Lower lobe of right lung (tissue), 2 donors: ENCODE data around the gene CASTOR1. TPM values are rescaled to one million over a fixed set of nuclear protein-coding genes. Genes with fewer than 3 reads are reported as not detected.

Experiments
- ATAC-seq, 2 donors: fragments of 200-7000 bp; cut with Tn5 transposase; one replicate each; pipeline ENCODE4 v1.9.1; 2020 to 2022; ENCODE audit warnings: mild to moderate bottlenecking in 2 of 2, moderate library complexity in 2 of 2
- DNase-seq: peaks from one replicate; pipeline ENCODE4 v3.0.0-alpha.2; 2020
- H3K27ac ChIP-seq: fragments of 200-600 bp; one replicate; pipeline ENCODE4 v1.8.0; 2022
- H3K27me3 ChIP-seq: fragments of 200-600 bp; one replicate; pipeline ENCODE4 v1.8.0; 2022; ENCODE audit warnings: low read depth
- H3K36me3 ChIP-seq: fragments of 200-600 bp; one replicate; pipeline ENCODE4 v1.8.0; 2022; ENCODE audit warnings: mild to moderate bottlenecking
- H3K4me1 ChIP-seq: fragments of 200-600 bp; one replicate; pipeline ENCODE4 v1.8.0; 2022
- H3K4me3 ChIP-seq: fragments of 200-600 bp; one replicate; pipeline ENCODE4 v1.8.0; 2022; ENCODE audit warnings: mild to moderate bottlenecking
- H3K9me3 ChIP-seq: fragments of 200-600 bp; one replicate; pipeline ENCODE4 v1.8.0; 2022
- CTCF ChIP-seq: fragments of 200-600 bp; IDR thresholded peaks from one replicate; pipeline ENCODE4 v1.8.0; 2022; ENCODE audit warnings: antibody characterized with exemption, mild to moderate bottlenecking
- intact Hi-C: fragments of 100-400 bp; cut with DNase I; formaldehyde crosslinking; loops from one replicate; pipeline ENCODE4 v1.11.0; 2022
- total RNA-seq: library from RNA; stranded (reverse); fragmentation: NEBNext Ultra II Directional; extraction: Animal tissue kit (Norgen Biotek cat#: 25700); gene quantifications from one replicate; pipeline ENCODE4 v1.2.1, GENCODE V29; 2021
- donor health status: DM: no; HTN: yes; CAD: no; lungs with severe emphysema.

The CASTOR1 gene
- total RNA-seq, 1 donor from 2014 or later, result 16.2 TPM

GRCh38 chr22:30312053-30312452 lies 22.7 kb upstream of the CASTOR1 start:
- Histone ChIP-seq H3K27me3 (no peaks in the 10 kb centered on the region), H3K9me3 (no peaks in the 10 kb centered on the region), H3K4me1 (peaks cover 98% of the 10 kb centered on the region), H3K4me3 (no peak overlapping the region), H3K27ac (peak overlapping the region; percentile 91), H3K36me3 (peaks cover 5% of the 10 kb centered on the region)
- no peak for TF ChIP-seq CTCF
- DNase-seq (no peak), ATAC-seq (no peak)
- intact Hi-C loops, result no loop called here

DNA sequence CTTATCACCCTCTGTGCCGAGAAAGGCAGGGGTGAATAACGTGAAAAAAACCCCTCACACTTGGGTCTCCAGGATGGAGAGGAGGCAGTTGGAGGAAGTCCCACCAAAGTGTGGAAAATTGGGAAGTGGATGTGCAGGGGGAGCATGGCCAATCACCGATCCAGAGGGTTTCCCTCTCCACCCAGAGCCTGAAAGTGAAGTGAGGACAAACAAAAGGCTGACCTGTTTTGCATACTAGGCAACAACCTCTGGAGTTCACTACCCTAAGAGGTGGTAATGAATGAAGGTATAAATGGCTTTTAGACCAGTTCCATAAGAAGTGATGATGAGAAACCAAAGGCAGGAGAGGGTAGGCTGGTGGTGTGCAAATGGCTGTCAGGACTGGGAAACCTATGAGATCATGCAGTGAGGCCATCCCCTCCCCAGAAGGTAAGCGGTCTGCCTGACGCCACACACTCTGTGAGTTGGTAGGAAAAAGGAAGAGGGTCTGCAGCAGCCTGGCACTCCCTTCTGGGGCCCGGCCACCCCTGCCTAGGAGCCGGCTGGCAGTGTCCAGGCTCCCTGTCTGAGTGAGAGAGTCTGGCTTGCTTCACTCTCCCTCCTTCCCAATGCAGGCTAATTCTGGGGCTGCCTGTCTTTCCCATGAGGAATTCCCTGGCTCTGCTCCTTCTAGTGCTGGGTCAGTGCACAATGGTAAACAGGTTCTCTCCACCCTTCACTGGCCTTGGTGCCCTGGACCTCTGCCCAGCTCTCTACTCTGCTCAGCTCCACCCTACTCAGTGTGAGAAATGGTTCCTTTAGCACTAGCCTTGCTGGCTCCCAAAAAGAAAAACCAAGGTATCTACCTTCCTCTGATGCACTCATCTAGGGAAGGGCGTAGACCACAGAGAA lies 21.8 kb upstream of the CASTOR1 start:
- Histone ChIP-seq H3K27ac (peak overlapping the region; percentile 91), H3K27me3 (no peaks in the 10 kb centered on the region), H3K4me3 (no peak overlapping the region), H3K9me3 (no peaks in the 10 kb centered on the region), H3K4me1 (peaks cover 98% of the 10 kb centered on the region), H3K36me3 (peaks cover 5% of the 10 kb centered on the region)
- no peak for TF ChIP-seq CTCF
- ATAC-seq (peak; percentile 84 to 85), DNase-seq (peak; percentile 77)
- intact Hi-C loops, result no loop called here

GRCh38 chr22:30309951-30310741 lies 20.8 kb upstream of the CASTOR1 start:
- TF ChIP-seq CTCF, result no peak
- peaks cover under 1% of the 10 kb centered on the region for H3K36me3 ChIP-seq
- intact Hi-C loops, result no loop called here
- peak overlapping the region; percentile 91 for H3K27ac ChIP-seq
- no peaks in the 10 kb centered on the region for H3K27me3 ChIP-seq
- H3K4me3 ChIP-seq, result no peak overlapping the region
- no peaks in the 10 kb centered on the region for H3K9me3 ChIP-seq
- DNase-seq (peak; percentile 71), ATAC-seq (peak; percentile 87 to 90)
- peaks cover 98% of the 10 kb centered on the region for H3K4me1 ChIP-seq

DNA sequence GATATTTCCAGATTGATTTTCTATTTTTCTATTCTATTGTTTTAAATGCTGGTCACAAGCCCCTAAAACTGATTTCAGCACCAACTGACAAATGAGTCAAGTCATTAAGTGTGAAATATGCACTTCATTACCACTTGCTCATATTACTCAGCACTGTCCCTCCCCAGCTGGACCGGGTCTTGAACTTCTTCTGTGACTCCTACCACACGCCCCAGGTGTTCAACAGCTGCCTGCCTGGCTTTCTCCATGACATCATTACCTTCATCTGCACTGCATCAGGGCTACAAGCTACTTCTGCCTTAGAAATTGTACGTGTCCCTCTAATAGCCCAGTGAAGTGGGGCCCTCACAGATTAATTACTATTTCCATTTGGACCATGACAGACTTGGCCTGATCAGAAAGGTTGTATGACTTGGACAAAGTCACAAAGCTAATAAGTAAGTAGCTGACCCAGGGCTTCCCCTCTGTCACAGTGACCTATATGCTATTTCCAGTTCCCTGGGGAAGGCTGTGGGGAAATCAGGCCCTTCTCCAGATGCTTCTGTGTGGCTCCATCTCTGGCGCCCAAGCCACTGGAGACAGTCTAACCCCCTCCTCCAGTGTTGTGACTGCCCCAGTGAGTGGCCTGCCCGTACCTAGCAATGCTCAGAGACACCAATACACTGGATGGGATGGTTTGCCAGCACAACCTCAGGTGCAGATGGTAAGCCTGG lies 19.4 kb upstream of the CASTOR1 start:
- Histone ChIP-seq H3K36me3 (peaks cover 2% of the 10 kb centered on the region), H3K4me3 (no peak overlapping the region), H3K9me3 (no peaks in the 10 kb centered on the region), H3K27ac (peak overlapping the region; percentile 91), H3K4me1 (peaks cover 98% of the 10 kb centered on the region), H3K27me3 (no peaks in the 10 kb centered on the region)
- no peak for ATAC-seq
- no peak for DNase-seq
- intact Hi-C loops, result no loop called here
- TF ChIP-seq CTCF, result no peak

- intact Hi-C loops, result no loop called here
- Histone ChIP-seq H3K4me1 (peaks cover 100% of the 10 kb centered on the region), H3K36me3 (peaks cover 8% of the 10 kb centered on the region), H3K4me3 (no peak overlapping the region), H3K27me3 (no peaks in the 10 kb centered on the region), H3K9me3 (no peaks in the 10 kb centered on the region), H3K27ac (peak overlapping the region; percentile 91)
- DNase-seq (no peak), ATAC-seq (no peak)
- no peak for TF ChIP-seq CTCF
Measured at GRCh38 chr22:30308093-30308492, 18.8 kb upstream of the CASTOR1 start.
